IPS-18a (cell line): ENCODE measurements around the gene RERE.

Experiments used
- H3K27ac ChIP-seq: one replicate; pipeline ENCODE4 v1.5.1; 2013; ENCODE audit warnings: low read length
- H3K27me3 ChIP-seq: one replicate; pipeline ENCODE4 v1.6.1; 2013; ENCODE audit warnings: mild to moderate bottlenecking, low read length; ENCODE audit not compliant: control insufficient read depth, insufficient read depth
- H3K36me3 ChIP-seq: one replicate; pipeline ENCODE4 v1.6.1; 2013; ENCODE audit warnings: low read depth, low read length; ENCODE audit not compliant: control insufficient read depth
- H3K4me1 ChIP-seq: one replicate; pipeline ENCODE4 v1.6.1; 2013; ENCODE audit warnings: low read depth, low read length; ENCODE audit not compliant: control insufficient read depth
- H3K4me3 ChIP-seq: one replicate; pipeline ENCODE4 v1.5.1; 2013; ENCODE audit warnings: low read length
- H3K9ac ChIP-seq: one replicate; pipeline ENCODE4 v1.6.1; 2013; ENCODE audit warnings: mild to moderate bottlenecking, low read length, moderate library complexity
- H3K9me3 ChIP-seq: one replicate; pipeline ENCODE4 v1.6.1; 2013; ENCODE audit warnings: low read depth, low read length; ENCODE audit not compliant: control insufficient read depth

RERE gene

DNA sequence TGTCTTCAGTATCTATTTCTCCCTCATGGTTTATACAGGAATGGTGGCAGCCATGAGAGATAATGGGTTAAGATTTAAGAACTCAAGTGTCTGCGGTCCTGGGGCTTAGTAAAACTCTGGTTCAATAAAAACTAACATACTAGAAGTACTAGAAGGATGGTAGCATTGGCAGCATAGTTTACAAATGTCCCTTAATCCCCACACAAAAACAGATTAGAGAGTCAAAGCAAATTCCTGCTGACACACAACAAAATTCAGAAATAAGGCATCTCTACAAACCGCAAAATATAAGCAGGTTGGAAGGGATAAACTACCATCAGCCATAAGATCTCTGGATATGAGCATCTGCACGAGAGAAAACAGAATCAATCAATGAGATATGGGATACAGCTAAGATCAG lies 234.4 kb downstream of the RERE start:
- no peak overlapping the region for H3K9ac ChIP-seq
- H3K4me3 ChIP-seq = no peak overlapping the region

DNA sequence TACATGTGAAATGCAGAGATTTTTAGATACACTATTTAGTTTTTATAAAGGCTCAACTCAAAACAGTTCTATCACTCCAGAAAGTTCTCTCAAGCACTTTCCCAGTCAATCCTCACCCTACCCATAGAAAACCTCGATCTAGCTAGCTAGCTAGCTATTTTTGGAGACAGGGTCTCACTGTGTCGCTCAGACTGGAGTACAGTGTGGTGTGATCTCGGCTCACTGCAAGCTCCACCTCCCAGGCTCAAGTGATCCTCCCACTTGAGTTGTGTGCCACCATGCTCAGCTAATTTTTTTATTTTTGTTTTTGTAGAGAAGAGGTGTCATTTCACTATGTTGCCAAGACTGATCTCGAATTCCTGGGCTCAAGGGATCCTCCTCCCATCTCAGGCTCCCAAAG lies 236.9 kb downstream of the RERE start:
- Histone ChIP-seq H3K9me3 (no peaks in the 10 kb centered on the region), H3K4me1 (no peaks in the 10 kb centered on the region), H3K4me3 (no peak overlapping the region), H3K27ac (no peak overlapping the region), H3K9ac (no peak overlapping the region), H3K36me3 (no peaks in the 10 kb centered on the region), H3K27me3 (no peaks in the 10 kb centered on the region)

More for the DNA sequence above, 234.4 kb downstream of the RERE start:
- Histone ChIP-seq H3K9me3 (no peaks in the 10 kb centered on the region), H3K27me3 (no peaks in the 10 kb centered on the region), H3K36me3 (no peaks in the 10 kb centered on the region), H3K4me1 (peaks cover 8% of the 10 kb centered on the region), H3K27ac (no peak overlapping the region)

DNA sequence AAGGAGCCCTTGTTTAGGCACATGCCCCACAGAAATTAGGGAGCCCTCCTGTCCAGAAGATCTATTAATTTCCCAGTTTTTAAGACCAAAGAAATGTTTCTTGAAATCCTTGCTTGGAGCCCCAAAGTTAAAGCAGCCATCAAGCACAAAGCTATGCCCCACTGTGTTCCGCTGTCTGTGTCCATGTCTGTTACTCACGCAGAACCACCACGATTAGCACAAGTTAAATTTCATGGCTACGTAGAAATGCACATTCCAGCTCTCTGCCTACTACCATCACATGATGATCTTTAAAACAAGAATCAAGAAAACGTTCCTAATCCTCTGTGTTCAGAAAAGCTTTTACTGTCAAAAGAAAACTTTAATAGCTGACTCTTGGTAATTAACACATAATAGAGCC lies 238.5 kb downstream of the RERE start:
- Histone ChIP-seq H3K27ac (no peak overlapping the region), H3K36me3 (no peaks in the 10 kb centered on the region), H3K9me3 (no peaks in the 10 kb centered on the region), H3K9ac (no peak overlapping the region), H3K4me3 (no peak overlapping the region), H3K27me3 (no peaks in the 10 kb centered on the region), H3K4me1 (no peaks in the 10 kb centered on the region)

DNA sequence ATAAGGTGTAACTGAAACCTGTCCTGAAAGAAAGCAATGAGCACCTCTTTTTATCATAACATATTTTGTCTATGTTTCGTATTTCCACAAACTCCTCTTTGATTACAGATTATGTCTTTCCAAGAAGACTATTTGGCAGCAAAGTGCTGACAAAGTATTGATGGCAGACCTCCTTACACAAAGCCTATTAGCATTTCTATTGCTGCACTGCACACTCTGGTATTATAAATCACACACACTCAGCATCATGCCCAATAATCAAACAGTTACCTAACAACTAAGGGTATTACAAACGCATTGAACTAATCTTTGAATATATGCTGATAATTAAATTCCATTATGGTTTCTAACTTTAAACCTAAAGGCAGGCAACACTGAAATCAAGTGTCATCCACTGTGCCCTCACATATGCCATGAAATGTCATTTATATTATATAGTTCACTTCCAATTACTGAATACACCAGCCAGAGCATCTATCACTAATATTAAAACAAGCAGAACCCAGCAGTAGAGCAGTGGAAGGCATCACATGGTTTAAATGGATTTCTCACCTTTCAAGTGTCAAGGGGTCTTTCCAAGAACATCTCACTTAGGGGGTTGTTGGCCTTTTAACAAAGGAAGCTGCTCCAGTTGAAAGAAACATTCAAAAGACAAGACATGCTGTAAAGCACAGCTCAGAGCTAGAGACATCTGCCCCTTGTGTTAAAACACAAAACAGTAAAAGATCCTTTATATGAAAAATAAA lies 239.1 kb downstream of the RERE start:
- H3K4me1 ChIP-seq = no peaks in the 10 kb centered on the region
- H3K27me3 ChIP-seq = no peaks in the 10 kb centered on the region
- no peaks in the 10 kb centered on the region for H3K9me3 ChIP-seq
- H3K9ac ChIP-seq = no peak overlapping the region
- H3K36me3 ChIP-seq = no peaks in the 10 kb centered on the region
- H3K4me3 ChIP-seq = no peak overlapping the region
- H3K27ac ChIP-seq = no peak overlapping the region

DNA sequence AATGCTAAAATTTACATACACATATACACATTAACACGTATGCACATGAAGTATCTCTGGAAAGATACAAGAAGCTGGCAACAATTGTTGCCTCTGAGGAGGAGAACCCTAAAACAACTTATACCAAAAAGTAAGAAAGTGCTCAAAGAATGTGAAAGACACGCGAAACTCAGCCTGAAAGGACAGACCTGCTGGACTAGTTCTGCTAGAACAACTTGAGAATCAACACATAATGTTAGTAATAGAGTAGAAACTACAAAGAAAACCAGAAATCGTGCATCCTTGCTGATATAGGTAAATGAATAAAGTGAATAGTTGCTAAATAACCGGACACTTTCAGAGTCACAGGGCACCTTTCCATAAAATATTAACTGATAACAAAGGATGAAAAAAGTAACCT lies 242.5 kb downstream of the RERE start:
- Histone ChIP-seq H3K27ac (no peak overlapping the region), H3K36me3 (no peaks in the 10 kb centered on the region), H3K9ac (no peak overlapping the region), H3K4me1 (peaks cover 14% of the 10 kb centered on the region), H3K27me3 (no peaks in the 10 kb centered on the region), H3K4me3 (no peak overlapping the region), H3K9me3 (no peaks in the 10 kb centered on the region)

DNA sequence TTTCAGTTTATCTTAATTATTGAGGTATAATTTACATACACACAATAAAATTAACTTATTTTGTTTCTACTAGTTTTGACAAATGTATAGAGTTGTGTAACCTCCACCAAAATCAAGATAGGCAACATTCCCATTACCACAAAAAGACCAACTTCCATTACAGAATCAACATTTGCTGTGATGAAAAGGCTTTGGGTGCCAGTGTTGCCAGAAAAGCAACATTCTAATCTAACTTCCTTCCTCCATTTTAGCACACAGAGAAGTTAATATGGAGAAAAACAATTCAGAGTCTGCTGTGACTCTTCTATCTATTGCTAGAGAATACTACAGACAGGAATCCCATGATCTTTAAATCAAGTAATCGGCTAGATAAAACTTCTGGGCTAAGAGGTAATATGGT lies 245.3 kb downstream of the RERE start:
- H3K27ac ChIP-seq = no peak overlapping the region
- no peak overlapping the region for H3K9ac ChIP-seq
- H3K36me3 ChIP-seq = no peaks in the 10 kb centered on the region
- no peaks in the 10 kb centered on the region for H3K9me3 ChIP-seq
- no peak overlapping the region for H3K4me3 ChIP-seq
- no peaks in the 10 kb centered on the region for H3K27me3 ChIP-seq
- H3K4me1 ChIP-seq = peaks cover 14% of the 10 kb centered on the region

DNA sequence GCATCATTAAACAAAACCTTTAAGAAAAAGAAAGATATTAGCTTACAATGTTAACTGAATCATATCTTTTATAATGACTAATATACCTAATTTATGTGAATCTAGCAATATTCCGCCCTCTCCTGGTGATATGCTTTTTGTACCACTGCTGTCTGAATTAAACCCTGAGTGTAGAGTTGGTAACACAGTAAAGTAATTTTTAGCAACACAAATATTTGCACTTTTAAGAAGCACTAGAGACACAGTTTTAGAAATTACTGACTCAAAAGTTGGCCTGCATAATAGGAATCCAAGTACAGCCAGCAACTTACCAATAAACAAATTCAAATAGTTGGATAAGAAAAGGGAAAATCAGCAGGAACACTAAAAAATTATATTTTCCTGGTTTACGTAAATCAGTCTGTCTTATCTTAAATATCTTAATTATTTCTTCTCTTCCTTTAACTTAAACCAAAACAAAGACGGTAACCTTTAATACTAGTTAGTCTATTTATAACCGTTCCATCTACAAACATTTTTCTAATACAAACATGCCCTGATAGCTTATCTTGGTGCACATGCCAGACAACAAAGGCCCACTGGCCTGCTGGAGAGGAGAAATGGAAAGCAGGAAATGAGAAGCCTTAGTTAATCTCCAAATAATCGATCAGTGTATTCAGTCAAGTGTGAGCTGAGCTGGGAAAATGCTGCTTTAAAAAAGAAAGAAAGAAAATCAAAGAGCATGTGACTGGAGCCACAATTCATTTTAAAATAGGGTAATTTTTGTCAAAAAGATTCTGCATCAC lies 246.0 kb downstream of the RERE start:
- Histone ChIP-seq H3K27me3 (no peaks in the 10 kb centered on the region), H3K9me3 (no peaks in the 10 kb centered on the region), H3K4me3 (no peak overlapping the region), H3K4me1 (peaks cover 14% of the 10 kb centered on the region), H3K36me3 (no peaks in the 10 kb centered on the region), H3K27ac (no peak overlapping the region), H3K9ac (no peak overlapping the region)

DNA sequence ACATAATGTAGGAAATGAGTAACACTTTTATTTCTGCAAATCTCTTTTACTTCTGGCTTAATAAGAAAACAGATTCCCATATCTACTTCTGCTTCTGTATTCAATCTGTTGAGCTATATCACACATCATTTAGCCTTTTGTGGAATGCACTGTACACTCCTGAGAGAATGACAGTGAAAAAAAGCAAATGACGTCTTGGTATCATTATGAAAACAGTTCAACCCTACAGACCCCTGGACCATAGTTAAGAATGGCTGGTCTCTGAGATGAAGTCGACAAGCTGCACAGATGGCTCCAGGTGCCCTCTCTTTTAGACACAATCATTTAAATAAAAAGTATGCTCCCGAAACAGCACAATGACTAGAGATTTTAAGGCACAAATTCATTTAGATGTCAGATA lies 247.0 kb downstream of the RERE start:
- Histone ChIP-seq H3K4me1 (peaks cover 14% of the 10 kb centered on the region), H3K27ac (no peak overlapping the region)

DNA sequence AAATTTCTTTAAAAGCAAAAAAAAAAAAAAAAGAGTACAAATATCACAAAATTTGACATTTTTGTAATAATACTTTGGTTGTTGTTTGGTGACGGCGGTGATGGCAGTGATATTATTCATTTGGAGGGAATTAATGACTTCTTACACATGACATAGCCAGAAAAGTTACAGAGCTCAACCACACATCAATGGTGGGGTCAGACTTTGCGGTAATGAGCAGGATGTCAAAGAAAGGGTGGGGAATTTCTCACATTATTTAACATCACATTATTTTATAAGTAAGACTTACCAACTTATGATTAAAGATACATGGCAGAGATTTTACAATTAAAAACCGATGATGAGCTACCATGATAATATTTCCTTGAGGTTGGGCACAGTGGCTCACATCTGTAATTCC lies 248.2 kb downstream of the RERE start:
- H3K4me3 ChIP-seq = no peak overlapping the region
- no peak overlapping the region for H3K9ac ChIP-seq
- no peak overlapping the region for H3K27ac ChIP-seq
- H3K27me3 ChIP-seq = no peaks in the 10 kb centered on the region
- H3K4me1 ChIP-seq = peaks cover 14% of the 10 kb centered on the region
- H3K9me3 ChIP-seq = no peaks in the 10 kb centered on the region
- no peaks in the 10 kb centered on the region for H3K36me3 ChIP-seq

More for the DNA sequence above, 247.0 kb downstream of the RERE start:
- no peaks in the 10 kb centered on the region for H3K27me3 ChIP-seq
- no peak overlapping the region for H3K4me3 ChIP-seq
- H3K9me3 ChIP-seq = no peaks in the 10 kb centered on the region
- no peak overlapping the region for H3K9ac ChIP-seq
- no peaks in the 10 kb centered on the region for H3K36me3 ChIP-seq

DNA sequence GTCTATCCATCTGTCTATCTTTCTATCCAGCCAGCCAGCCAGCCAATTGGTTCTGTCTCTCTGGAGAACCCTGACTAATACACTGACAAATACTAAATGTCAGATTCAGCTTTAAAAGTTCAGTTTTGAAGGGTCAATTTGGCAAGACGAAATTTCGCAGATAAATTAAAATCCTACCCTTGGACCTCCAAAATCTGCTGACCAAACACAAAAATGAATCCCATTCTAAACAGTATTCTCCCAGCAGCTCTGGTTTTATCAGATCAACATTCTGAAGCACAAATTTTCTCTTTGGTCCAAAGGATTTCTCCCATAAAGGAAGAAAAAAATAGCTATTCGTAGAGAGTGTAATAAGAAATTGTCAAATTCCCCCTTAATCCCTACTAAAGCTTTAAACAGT lies 248.6 kb downstream of the RERE start:
- Histone ChIP-seq H3K4me3 (no peak overlapping the region), H3K9ac (no peak overlapping the region), H3K27me3 (no peaks in the 10 kb centered on the region), H3K27ac (no peak overlapping the region), H3K36me3 (no peaks in the 10 kb centered on the region), H3K9me3 (no peaks in the 10 kb centered on the region), H3K4me1 (peaks cover 17% of the 10 kb centered on the region)

DNA sequence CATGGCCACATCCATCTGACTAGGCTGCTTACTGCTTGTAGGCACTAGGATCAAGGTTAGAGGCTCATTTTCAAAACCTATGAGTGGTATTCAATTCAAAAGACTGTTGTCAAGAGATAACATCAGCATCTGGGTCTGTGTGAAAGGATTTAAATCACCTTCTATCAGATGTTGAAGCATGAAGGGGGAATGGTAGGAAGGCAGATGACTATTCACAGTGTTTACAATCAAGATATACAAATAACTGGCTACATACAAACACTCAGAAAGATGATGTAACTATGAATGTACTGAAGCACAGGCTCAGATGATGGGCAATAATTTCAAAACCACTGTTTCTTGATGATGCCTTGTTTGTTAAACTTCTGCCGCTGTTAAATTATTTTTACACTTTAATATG lies 250.3 kb downstream of the RERE start:
- no peaks in the 10 kb centered on the region for H3K27me3 ChIP-seq
- H3K36me3 ChIP-seq = no peaks in the 10 kb centered on the region
- no peak overlapping the region for H3K27ac ChIP-seq
- peaks cover 21% of the 10 kb centered on the region for H3K4me1 ChIP-seq
- H3K9me3 ChIP-seq = no peaks in the 10 kb centered on the region
- H3K9ac ChIP-seq = no peak overlapping the region
- H3K4me3 ChIP-seq = no peak overlapping the region

DNA sequence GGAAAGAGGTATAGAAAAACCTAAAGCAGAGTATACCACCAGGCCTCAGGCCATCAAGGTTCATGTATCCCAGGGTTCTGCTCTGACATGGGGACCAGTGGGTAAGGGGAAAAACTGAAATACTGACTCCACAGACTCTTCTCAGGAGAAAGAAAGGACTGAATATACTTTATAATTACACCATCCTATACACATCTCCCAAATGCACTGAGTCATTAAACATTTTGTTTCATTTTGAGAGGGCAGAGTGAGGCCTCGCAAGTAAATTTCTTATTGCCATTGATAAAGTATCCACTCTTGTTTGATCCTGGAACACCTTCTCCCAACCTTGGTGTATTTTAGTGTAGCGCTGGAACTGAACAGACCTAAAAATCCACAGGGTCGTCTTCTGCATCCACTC lies 251.6 kb downstream of the RERE start:
- H3K4me1 ChIP-seq = peaks cover 14% of the 10 kb centered on the region
- H3K36me3 ChIP-seq = no peaks in the 10 kb centered on the region
- no peaks in the 10 kb centered on the region for H3K9me3 ChIP-seq
- H3K4me3 ChIP-seq = no peak overlapping the region
- no peak overlapping the region for H3K9ac ChIP-seq
- no peak overlapping the region for H3K27ac ChIP-seq
- H3K27me3 ChIP-seq = no peaks in the 10 kb centered on the region
